Measurements from ENCODE around the gene THTPA.
"Not testable (repeated sequence)": the region's sequence is repeated elsewhere in the genome, so short reads cannot be mapped to it uniquely, and the experiment has no call there.

The THTPA gene

DNA sequence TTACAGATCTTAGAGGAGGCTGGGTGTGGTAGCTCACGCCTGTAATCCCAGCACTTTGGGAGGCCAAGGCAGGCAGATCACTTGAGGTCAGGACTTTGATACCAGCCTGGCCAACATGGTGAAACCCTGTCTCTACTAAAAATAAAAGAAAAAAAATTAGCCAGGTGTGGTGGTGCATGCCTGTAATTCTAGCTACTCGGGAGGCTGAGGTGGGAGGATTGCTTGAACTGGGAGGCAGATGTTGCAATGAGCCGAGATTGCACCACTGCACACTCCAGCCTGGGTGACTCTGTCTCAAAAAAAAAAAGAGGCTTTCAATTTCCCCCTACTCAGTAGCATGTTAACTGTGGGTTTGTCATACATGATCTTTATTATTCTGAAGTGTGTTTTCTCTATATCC is 38.1 kb downstream of the THTPA start:
- not testable (repeated sequence) for H3K4me1 ChIP-seq (ENCODE audit: control insufficient read depth, insufficient read depth, low read length); H3K27me3 ChIP-seq (ENCODE audit: control insufficient read depth in 1 of 2, insufficient read depth in 2 of 2, low read length in 2 of 2); H3K9ac ChIP-seq (ENCODE audit: low read length in 2 of 2); H3K9me3 ChIP-seq (ENCODE audit: control insufficient read depth in 2 of 2, low read length in 2 of 2); H3K4me3 ChIP-seq (ENCODE audit: low read length in 2 of 2); H3K36me3 ChIP-seq (ENCODE audit: control insufficient read depth in 2 of 2, insufficient read depth in 2 of 2, low read length in 2 of 2); H3K27ac ChIP-seq (ENCODE audit: low read length)

GRCh38 chr14:23600322-23600707 is 44.2 kb downstream of the THTPA start:
- H3K4me1 ChIP-seq (ENCODE audit: control insufficient read depth, insufficient read depth, low read length), result no peaks in the 10 kb centered on the region
- no peak overlapping the region for H3K4me3 ChIP-seq (ENCODE audit: low read length in 2 of 2)
- peaks cover 2 to 3% of the 10 kb centered on the region in 2 donors for H3K27me3 ChIP-seq (ENCODE audit: control insufficient read depth in 1 of 2, insufficient read depth in 2 of 2, low read length in 2 of 2)
- no peak overlapping the region for H3K9ac ChIP-seq (ENCODE audit: low read length in 2 of 2)
- H3K36me3 ChIP-seq (ENCODE audit: control insufficient read depth in 2 of 2, insufficient read depth in 2 of 2, low read length in 2 of 2), result no peaks in the 10 kb centered on the region
- H3K9me3 ChIP-seq (ENCODE audit: control insufficient read depth in 2 of 2, low read length in 2 of 2), result no peaks in the 10 kb centered on the region
- H3K27ac ChIP-seq (ENCODE audit: low read length), result no peak overlapping the region

GRCh38 chr14:23600806-23601205 is 44.7 kb downstream of the THTPA start:
- Histone ChIP-seq H3K4me1 (ENCODE audit: control insufficient read depth, insufficient read depth, low read length) (no peaks in the 10 kb centered on the region), H3K4me3 (ENCODE audit: low read length in 2 of 2) (no peak overlapping the region), H3K27ac (ENCODE audit: low read length) (no peak overlapping the region), H3K9ac (ENCODE audit: low read length in 2 of 2) (no peak overlapping the region), H3K9me3 (ENCODE audit: control insufficient read depth in 2 of 2, low read length in 2 of 2) (no peaks in the 10 kb centered on the region), H3K27me3 (ENCODE audit: control insufficient read depth in 1 of 2, insufficient read depth in 2 of 2, low read length in 2 of 2) (peaks cover 2 to 3% of the 10 kb centered on the region in 2 donors), H3K36me3 (ENCODE audit: control insufficient read depth in 2 of 2, insufficient read depth in 2 of 2, low read length in 2 of 2) (no peaks in the 10 kb centered on the region)

DNA sequence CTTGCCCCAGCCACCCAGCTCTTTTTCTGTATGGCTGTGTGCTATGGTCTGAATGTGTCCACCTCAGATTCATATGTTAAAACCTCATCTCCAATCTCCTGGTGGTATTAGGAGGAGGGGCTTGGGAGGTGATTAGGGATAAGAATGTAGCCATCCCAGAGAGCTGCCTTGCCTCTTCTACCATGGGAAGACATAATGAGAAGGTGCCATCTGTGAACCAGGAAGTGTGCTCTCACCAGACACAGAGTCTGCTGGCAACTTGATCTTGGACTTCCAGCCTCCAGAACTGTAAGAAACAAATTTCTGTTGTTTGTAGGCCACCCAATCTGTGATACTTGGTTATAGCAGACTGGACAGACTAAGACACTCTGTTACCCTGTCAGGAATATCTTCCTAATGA is 45.4 kb downstream of the THTPA start:
- Histone ChIP-seq H3K27me3 (ENCODE audit: control insufficient read depth in 1 of 2, insufficient read depth in 2 of 2, low read length in 2 of 2) (peaks cover 2 to 3% of the 10 kb centered on the region in 2 donors), H3K27ac (ENCODE audit: low read length) (no peak overlapping the region)

DNA sequence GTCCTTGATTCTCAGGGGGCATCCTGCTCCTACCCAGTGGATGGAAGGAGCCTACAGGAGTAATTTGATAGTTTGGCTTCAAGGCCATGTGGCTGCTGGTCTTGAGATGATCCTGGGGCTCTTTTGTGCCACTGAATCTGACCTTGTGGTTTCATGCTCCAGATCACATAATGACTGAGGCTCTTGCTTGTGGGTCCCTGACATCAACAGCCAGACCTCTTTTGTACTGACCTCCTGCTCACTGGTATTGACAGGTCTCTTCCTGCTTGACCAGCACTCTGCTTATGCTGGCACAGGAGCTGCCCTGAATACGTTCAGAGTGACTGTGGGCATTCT is 45.7 kb downstream of the THTPA start:
- no peaks in the 10 kb centered on the region for H3K36me3 ChIP-seq (ENCODE audit: control insufficient read depth in 2 of 2, insufficient read depth in 2 of 2, low read length in 2 of 2)
- H3K4me3 ChIP-seq (ENCODE audit: low read length in 2 of 2), result no peak overlapping the region
- peaks cover 2 to 3% of the 10 kb centered on the region in 2 donors for H3K27me3 ChIP-seq (ENCODE audit: control insufficient read depth in 1 of 2, insufficient read depth in 2 of 2, low read length in 2 of 2)
- no peaks in the 10 kb centered on the region for H3K9me3 ChIP-seq (ENCODE audit: control insufficient read depth in 2 of 2, low read length in 2 of 2)
- no peak overlapping the region for H3K27ac ChIP-seq (ENCODE audit: low read length)
- H3K4me1 ChIP-seq (ENCODE audit: control insufficient read depth, insufficient read depth, low read length), result no peaks in the 10 kb centered on the region
- H3K9ac ChIP-seq (ENCODE audit: low read length in 2 of 2), result no peak overlapping the region

More for the DNA sequence above, 45.4 kb downstream of the THTPA start:
- Histone ChIP-seq H3K36me3 (ENCODE audit: control insufficient read depth in 2 of 2, insufficient read depth in 2 of 2, low read length in 2 of 2) (no peaks in the 10 kb centered on the region), H3K9ac (ENCODE audit: low read length in 2 of 2) (no peak overlapping the region), H3K4me1 (ENCODE audit: control insufficient read depth, insufficient read depth, low read length) (no peaks in the 10 kb centered on the region), H3K4me3 (ENCODE audit: low read length in 2 of 2) (no peak overlapping the region), H3K9me3 (ENCODE audit: control insufficient read depth in 2 of 2, low read length in 2 of 2) (no peaks in the 10 kb centered on the region)

DNA sequence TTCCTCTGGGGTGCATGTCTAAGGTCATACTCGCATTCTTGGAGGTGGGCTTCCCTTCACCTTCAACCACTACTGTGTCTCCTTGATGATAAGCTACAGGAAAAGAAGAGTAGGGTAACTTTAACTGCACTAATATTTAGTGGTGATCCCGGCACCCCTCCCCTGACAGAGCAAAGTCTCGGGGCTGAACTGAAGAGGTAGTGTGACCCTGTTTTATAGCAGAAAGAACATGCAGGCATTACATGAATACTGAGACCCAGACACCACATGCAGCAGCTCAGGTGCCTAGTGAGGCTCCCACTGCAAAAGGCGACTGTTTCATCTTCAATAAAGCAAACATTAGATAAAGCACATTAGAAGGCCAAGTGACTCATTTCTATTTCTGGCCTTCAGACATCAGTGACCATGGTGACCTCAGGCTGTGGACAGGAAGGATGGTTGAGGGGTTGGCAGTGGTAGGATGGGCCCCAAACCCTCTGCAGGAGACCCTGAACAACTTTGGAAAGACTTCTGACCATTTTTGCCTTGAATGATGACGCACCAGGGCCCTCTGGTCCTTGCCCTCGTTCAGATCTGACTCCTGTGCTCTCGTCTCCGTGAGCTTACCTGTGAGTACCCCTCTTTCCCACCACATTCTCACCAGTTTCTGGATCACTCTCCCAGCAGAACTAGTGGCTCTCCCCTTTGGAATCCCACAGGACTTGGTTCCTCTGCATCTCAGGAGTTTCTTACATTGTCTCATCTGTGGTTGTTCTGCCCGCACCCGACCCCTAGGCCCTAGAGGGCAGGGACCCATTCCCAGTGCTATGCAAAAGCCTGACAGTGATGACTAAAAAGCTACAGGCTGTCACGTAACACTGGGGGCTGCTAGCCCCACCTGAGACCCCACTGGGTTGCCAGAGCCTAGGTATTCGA is 46.4 kb downstream of the THTPA start:
- no peak overlapping the region for H3K9ac ChIP-seq (ENCODE audit: low read length in 2 of 2)
- H3K27me3 ChIP-seq (ENCODE audit: control insufficient read depth in 1 of 2, insufficient read depth in 2 of 2, low read length in 2 of 2), result peaks cover 3% of the 10 kb centered on the region in 2 donors
- no peak overlapping the region for H3K27ac ChIP-seq (ENCODE audit: low read length)

GRCh38 chr14:23603103-23603502 is 47.0 kb downstream of the THTPA start:
- Histone ChIP-seq H3K9me3 (ENCODE audit: control insufficient read depth in 2 of 2, low read length in 2 of 2) (no peaks in the 10 kb centered on the region), H3K4me3 (ENCODE audit: low read length in 2 of 2) (no peak overlapping the region), H3K36me3 (ENCODE audit: control insufficient read depth in 2 of 2, insufficient read depth in 2 of 2, low read length in 2 of 2) (no peaks in the 10 kb centered on the region)

More for the DNA sequence above, 46.4 kb downstream of the THTPA start:
- Histone ChIP-seq H3K4me3 (ENCODE audit: low read length in 2 of 2) (no peak overlapping the region), H3K9me3 (ENCODE audit: control insufficient read depth in 2 of 2, low read length in 2 of 2) (no peaks in the 10 kb centered on the region), H3K36me3 (ENCODE audit: control insufficient read depth in 2 of 2, insufficient read depth in 2 of 2, low read length in 2 of 2) (no peaks in the 10 kb centered on the region), H3K4me1 (ENCODE audit: control insufficient read depth, insufficient read depth, low read length) (no peaks in the 10 kb centered on the region)

DNA sequence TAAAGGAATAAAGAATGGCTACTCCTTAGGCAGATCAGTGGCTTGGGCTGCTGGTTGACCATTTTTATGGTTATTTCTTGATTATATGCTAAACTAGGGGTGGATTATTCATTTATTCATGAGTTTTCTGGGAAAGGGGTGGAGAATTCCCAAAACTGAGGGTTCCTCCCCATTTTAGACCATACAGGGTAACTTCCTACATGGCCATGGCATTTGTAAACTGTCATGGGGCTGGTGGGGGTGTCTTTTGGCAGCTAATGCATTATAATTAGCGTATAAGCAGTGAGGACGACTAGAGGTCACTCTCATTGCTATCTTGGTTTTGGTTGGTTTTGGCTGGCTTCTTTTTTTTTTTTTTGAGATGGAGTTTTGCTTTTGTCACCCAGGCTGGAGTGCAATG is 48.1 kb downstream of the THTPA start:
- no peak overlapping the region for H3K9ac ChIP-seq (ENCODE audit: low read length in 2 of 2)
- H3K36me3 ChIP-seq (ENCODE audit: control insufficient read depth in 2 of 2, insufficient read depth in 2 of 2, low read length in 2 of 2), result no peaks in the 10 kb centered on the region
- H3K4me3 ChIP-seq (ENCODE audit: low read length in 2 of 2), result no peak overlapping the region
- H3K27me3 ChIP-seq (ENCODE audit: control insufficient read depth in 1 of 2, insufficient read depth in 2 of 2, low read length in 2 of 2), result peaks cover 3% of the 10 kb centered on the region in 2 donors
- no peaks in the 10 kb centered on the region for H3K4me1 ChIP-seq (ENCODE audit: control insufficient read depth, insufficient read depth, low read length)
- no peak overlapping the region for H3K27ac ChIP-seq (ENCODE audit: low read length)
- H3K9me3 ChIP-seq (ENCODE audit: control insufficient read depth in 2 of 2, low read length in 2 of 2), result no peaks in the 10 kb centered on the region

More at GRCh38 chr14:23603103-23603502, 47.0 kb downstream of the THTPA start:
- Histone ChIP-seq H3K9ac (ENCODE audit: low read length in 2 of 2) (no peak overlapping the region), H3K27ac (ENCODE audit: low read length) (no peak overlapping the region), H3K27me3 (ENCODE audit: control insufficient read depth in 1 of 2, insufficient read depth in 2 of 2, low read length in 2 of 2) (peaks cover 3% of the 10 kb centered on the region in 2 donors), H3K4me1 (ENCODE audit: control insufficient read depth, insufficient read depth, low read length) (no peaks in the 10 kb centered on the region)

DNA sequence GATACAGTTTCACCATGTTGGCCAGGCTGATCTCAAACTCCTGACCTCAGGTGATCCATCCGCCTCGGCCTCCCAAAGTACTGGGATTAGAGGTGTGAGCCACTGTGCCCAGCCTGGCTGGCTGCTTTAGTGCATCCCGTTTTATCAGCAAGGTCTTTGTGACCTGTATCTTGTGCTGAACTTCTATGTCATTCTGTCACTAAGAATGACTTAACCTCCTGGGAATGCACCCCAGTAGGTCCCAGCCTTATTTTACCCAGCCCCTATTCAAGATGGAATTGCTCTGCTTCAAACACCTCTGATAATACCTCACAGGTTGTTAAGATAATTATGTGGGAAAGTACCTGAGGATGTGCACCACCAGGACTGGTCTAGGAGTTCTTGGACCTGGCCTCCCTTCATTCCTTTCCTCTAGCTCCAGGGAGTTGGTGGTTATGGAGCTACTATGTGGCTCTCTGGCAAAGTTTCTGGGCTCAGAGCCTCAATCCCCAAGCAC is 48.7 kb downstream of the THTPA start:
- H3K4me3 ChIP-seq (ENCODE audit: low read length in 2 of 2), result no peak overlapping the region
- no peaks in the 10 kb centered on the region for H3K36me3 ChIP-seq (ENCODE audit: control insufficient read depth in 2 of 2, insufficient read depth in 2 of 2, low read length in 2 of 2)
- H3K9me3 ChIP-seq (ENCODE audit: control insufficient read depth in 2 of 2, low read length in 2 of 2), result no peaks in the 10 kb centered on the region
- no peaks in the 10 kb centered on the region for H3K4me1 ChIP-seq (ENCODE audit: control insufficient read depth, insufficient read depth, low read length)
- peaks cover 3% of the 10 kb centered on the region in 2 donors for H3K27me3 ChIP-seq (ENCODE audit: control insufficient read depth in 1 of 2, insufficient read depth in 2 of 2, low read length in 2 of 2)
- H3K9ac ChIP-seq (ENCODE audit: low read length in 2 of 2), result no peak overlapping the region
- H3K27ac ChIP-seq (ENCODE audit: low read length), result no peak overlapping the region

GRCh38 chr14:23605931-23606585 is 50.0 kb downstream of the THTPA start:
- Histone ChIP-seq H3K27me3 (ENCODE audit: control insufficient read depth in 1 of 2, insufficient read depth in 2 of 2, low read length in 2 of 2) (peaks cover 0 to 6% of the 10 kb centered on the region in 2 donors), H3K9ac (ENCODE audit: low read length in 2 of 2) (no peak overlapping the region), H3K4me1 (ENCODE audit: control insufficient read depth, insufficient read depth, low read length) (no peaks in the 10 kb centered on the region), H3K9me3 (ENCODE audit: control insufficient read depth in 2 of 2, low read length in 2 of 2) (no peaks in the 10 kb centered on the region), H3K36me3 (ENCODE audit: control insufficient read depth in 2 of 2, insufficient read depth in 2 of 2, low read length in 2 of 2) (no peaks in the 10 kb centered on the region), H3K27ac (ENCODE audit: low read length) (no peak overlapping the region), H3K4me3 (ENCODE audit: low read length in 2 of 2) (no peak overlapping the region)

DNA sequence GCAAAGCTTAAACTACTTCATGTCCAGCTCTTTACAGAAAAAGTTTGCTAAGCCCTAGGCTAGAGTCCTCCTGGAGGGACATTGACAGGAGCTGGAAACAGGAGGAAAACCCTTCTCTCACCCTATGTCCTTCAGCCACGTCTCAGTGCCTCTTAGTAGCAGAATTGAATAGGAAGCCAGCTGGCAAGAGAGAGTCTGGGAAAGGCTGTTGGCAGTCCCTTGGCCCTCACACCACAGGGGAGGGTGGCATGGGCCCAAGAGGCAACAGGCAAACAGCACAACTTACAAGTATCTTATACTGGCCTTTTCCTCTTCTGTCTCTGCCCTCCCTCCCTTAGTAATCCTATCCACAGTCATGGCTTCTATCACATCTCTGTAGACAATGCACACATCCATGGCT is 52.4 kb downstream of the THTPA start:
- Histone ChIP-seq H3K27me3 (ENCODE audit: control insufficient read depth in 1 of 2, insufficient read depth in 2 of 2, low read length in 2 of 2) (peaks cover 0 to 9% of the 10 kb centered on the region in 2 donors), H3K4me1 (ENCODE audit: control insufficient read depth, insufficient read depth, low read length) (no peaks in the 10 kb centered on the region), H3K27ac (ENCODE audit: low read length) (no peak overlapping the region), H3K9ac (ENCODE audit: low read length in 2 of 2) (no peak overlapping the region), H3K36me3 (ENCODE audit: control insufficient read depth in 2 of 2, insufficient read depth in 2 of 2, low read length in 2 of 2) (no peaks in the 10 kb centered on the region), H3K4me3 (ENCODE audit: low read length in 2 of 2) (no peak overlapping the region), H3K9me3 (ENCODE audit: control insufficient read depth in 2 of 2, low read length in 2 of 2) (no peaks in the 10 kb centered on the region)
